Stomach (tissue), 9 donors: ENCODE measurements around the gene KHDRBS2. TPM values are rescaled to one million over a fixed set of nuclear protein-coding genes. Genes with fewer than 3 reads are reported as not detected.

Experiments
- DNase-seq, 2 donors: peaks; one replicate each; pipeline versions ENCODE4 v3.0.0 to v3.0.0-alpha.2; 2013 to 2019
- H3K27ac ChIP-seq, 5 donors: fragments of 200-600 bp in 4 of 5; sonication (generic) in 4 of 5; one replicate each; pipeline ENCODE4 v1.5.1; 2013 to 2019; ENCODE audit warnings: mild to moderate bottlenecking in 1 of 5, moderate library complexity in 1 of 5
- H3K27me3 ChIP-seq, 3 donors: fragments of 200-600 bp; sonication (generic); one replicate each; pipeline ENCODE4 v1.5.1; 2017 to 2019; ENCODE audit warnings: mixed run types in 1 of 3
- H3K36me3 ChIP-seq, 4 donors: fragments of 200-600 bp; sonication (generic); 1 replicate in 3 of 4; 2 replicates in 1 of 4; pipeline ENCODE4 v1.5.1; 2016 to 2019
- H3K4me1 ChIP-seq, 4 donors: fragments of 200-600 bp; sonication (generic); one replicate each; pipeline ENCODE4 v1.5.1; 2016 to 2019
- H3K4me3 ChIP-seq, 4 donors: fragments of 200-600 bp; sonication (generic) in 3 of 4; one replicate each; pipeline ENCODE4 v1.5.1; 2016 to 2019; ENCODE audit warnings: mild to moderate bottlenecking in 1 of 4
- H3K9me3 ChIP-seq, 4 donors: fragments of 200-600 bp; sonication (generic); one replicate each; pipeline ENCODE4 v1.5.1; 2016 to 2019
- CTCF ChIP-seq, 7 experiments: fragments of 450-650 bp in 4 of 7; fragments of 200-600 bp in 3 of 7; sonication (generic) in 3 of 7; IDR thresholded peaks; one replicate each; pipeline ENCODE4 v1.5.1; 2016 to 2019; ENCODE audit warnings: antibody characterized with exemption in 7 of 7, control low read depth in 2 of 7, mild to moderate bottlenecking in 1 of 7
- EP300 ChIP-seq: sonication (generic); formaldehyde crosslinking; IDR thresholded peaks from one replicate; pipeline ENCODE4 v1.6.1; 2017; ENCODE audit warnings: antibody characterized with exemption
- POLR2A ChIP-seq, 4 donors: fragments of 450-650 bp; IDR thresholded peaks; one replicate each; pipeline ENCODE4 v1.6.1; 2016; ENCODE audit warnings: antibody characterized with exemption in 4 of 4, control low read depth in 2 of 4, mild to moderate bottlenecking in 1 of 4, moderate library complexity in 1 of 4
- POLR2AphosphoS5 ChIP-seq, 3 donors: sonication (generic); formaldehyde crosslinking; IDR thresholded peaks; one replicate each; pipeline ENCODE4 v1.6.1; 2016; ENCODE audit warnings: antibody characterized with exemption in 3 of 3
- WGBS, 5 donors: extraction: QIAGEN DNeasy Blood & Tissue Kit in 3 of 5; methylation state at CpG; one replicate each; pipeline versions ENCODE4 v1.1.5 to v1.1.7; 2013 to 2018; 5-methylcytosine and 5-hydroxymethylcytosine counted together
- intact Hi-C: fragments of 100-400 bp; cut with DNase I; formaldehyde crosslinking; loops from one replicate; pipeline ENCODE4 v1.15.1; 2023; ENCODE audit warnings: low total_unique reads
- polyA plus RNA-seq, 3 donors: library from polyadenylated mRNA; stranded (reverse); fragments of 200-250 nt; gene quantifications; one replicate each; pipeline ENCODE4 v1.2.3, GENCODE V29; 2013
- total RNA-seq, 5 donors: library from RNA; depleted of rRNA; stranded (reverse); fragments of >200 nt; gene quantifications; one replicate each; pipeline versions ENCODE4 v1.1.0 to v1.2.3, GENCODE V29; 2014 to 2016
- donor health status: healthy with polysubstance abuse.
- donor health status: Bipolar disorder and iron deficiency.
- donor health status: healthy.

KHDRBS2 gene
- total and polyA plus RNA-seq, 8 donors = 0.45 to 0.87 (median 0.73) TPM; not detected in 5

DNA sequence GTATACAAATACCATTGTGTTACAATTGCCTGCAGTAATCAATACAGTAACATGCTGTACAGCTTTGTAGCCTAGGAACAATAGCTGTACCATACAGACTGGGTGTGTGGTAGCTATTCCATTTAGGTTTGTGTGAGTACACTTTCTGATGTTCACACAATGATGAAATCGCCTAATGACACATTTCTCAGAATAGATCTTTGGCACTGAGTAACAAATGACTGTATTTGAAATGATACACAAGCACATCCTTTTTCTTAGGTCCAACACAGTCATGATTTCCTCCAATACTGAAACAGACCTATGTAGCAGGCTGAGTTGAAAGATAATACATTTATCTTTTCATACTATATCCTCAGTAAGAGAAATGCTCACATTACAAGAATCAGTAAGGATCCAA is 13.9 kb downstream of the KHDRBS2 start:
- no peak overlapping the region for H3K27ac ChIP-seq
- DNase-seq = no peak
- no peaks in the 10 kb centered on the region for H3K36me3 ChIP-seq
- WGBS, 5 donors = 76 to 89% (median 83%) methylated on average over 1 of the region's 1 CpG
- no peak for TF ChIP-seq POLR2AphosphoS5 (IDR thresholded peaks at IDR 0.05)
- no peak for TF ChIP-seq POLR2A (IDR thresholded peaks at IDR 0.05)
- no peak for TF ChIP-seq EP300
- no peak for TF ChIP-seq CTCF (IDR thresholded peaks at IDR 0.05)
- no peak overlapping the region for H3K4me3 ChIP-seq
- no peaks in the 10 kb centered on the region for H3K9me3 ChIP-seq
- intact Hi-C loops = no loop called here
- H3K4me1 ChIP-seq = no peaks in the 10 kb centered on the region
- H3K27me3 ChIP-seq = no peaks in the 10 kb centered on the region

DNA sequence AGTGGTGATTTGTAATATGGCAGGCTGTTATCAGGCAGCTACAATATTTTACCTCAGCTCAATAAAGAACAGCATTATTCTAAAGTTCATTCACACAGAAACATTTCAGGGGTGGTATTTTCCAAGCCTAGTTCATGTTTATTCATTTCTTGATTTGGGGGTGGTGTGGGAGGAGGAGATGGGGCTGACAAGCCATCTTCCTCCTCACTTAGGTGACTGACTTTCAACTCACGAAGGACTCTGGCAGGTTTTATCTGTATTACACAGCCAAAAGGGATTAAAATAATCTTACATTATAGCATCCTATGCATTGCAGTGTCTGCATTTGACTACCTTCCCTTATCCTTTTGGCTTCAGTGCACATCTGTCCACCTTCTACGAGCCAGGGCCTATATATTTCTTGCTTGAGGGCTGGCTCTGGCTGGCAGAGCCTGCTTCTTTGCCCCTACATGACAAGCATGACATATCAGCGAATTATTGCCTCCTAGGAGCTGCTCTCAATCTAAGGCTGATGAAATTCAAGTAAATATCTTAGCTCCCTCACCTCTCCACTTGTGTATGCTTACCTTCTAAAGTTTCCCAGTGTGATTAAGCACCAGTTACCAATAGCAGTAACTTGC is 20.0 kb downstream of the KHDRBS2 start:
- Histone ChIP-seq H3K27me3 (no peaks in the 10 kb centered on the region), H3K9me3 (no peaks in the 10 kb centered on the region), H3K27ac (no peak overlapping the region), H3K4me1 (no peaks in the 10 kb centered on the region), H3K4me3 (no peak overlapping the region), H3K36me3 (no peaks in the 10 kb centered on the region)
- TF ChIP-seq POLR2A (IDR thresholded peaks at IDR 0.05) (no peak), POLR2AphosphoS5 (IDR thresholded peaks at IDR 0.05) (no peak), CTCF (IDR thresholded peaks at IDR 0.05) (no peak), EP300 (no peak)
- 40 to 63% (median 56%) methylated on average over 3 of the region's 3 CpGs for WGBS, 5 donors
- no peak for DNase-seq
- intact Hi-C loops = no loop called here

GRCh38 chr6:62262283-62262682 is 23.7 kb downstream of the KHDRBS2 start:
- no peaks in the 10 kb centered on the region for H3K36me3 ChIP-seq
- H3K27ac ChIP-seq = no peak overlapping the region
- H3K4me1 ChIP-seq = no peaks in the 10 kb centered on the region
- no peaks in the 10 kb centered on the region for H3K27me3 ChIP-seq
- DNase-seq = no peak
- intact Hi-C loops = no loop called here
- WGBS, 5 donors = 70 to 83% (median 77%) methylated on average over 3 of the region's 3 CpGs
- TF ChIP-seq EP300 (no peak), CTCF (IDR thresholded peaks at IDR 0.05) (no peak), POLR2A (IDR thresholded peaks at IDR 0.05) (no peak), POLR2AphosphoS5 (IDR thresholded peaks at IDR 0.05) (no peak)
- no peaks in the 10 kb centered on the region for H3K9me3 ChIP-seq
- no peak overlapping the region for H3K4me3 ChIP-seq

DNA sequence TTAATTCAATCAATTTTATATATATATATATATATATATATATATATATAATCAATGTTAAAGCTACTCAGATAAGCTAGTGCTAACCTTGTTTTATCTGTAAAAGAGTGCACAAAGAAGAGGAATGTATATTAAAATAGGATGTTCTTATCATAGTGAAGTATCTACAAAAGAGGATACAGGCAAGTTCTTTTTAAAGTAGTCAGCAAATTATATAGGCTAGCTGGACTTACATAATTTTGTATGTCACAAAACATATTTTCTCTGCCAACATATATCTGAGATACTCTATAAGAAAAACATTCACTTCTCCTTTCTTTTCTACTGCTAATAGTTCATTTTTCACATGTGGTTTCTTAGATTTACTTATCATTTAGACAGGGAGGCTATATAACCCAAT is 39.9 kb downstream of the KHDRBS2 start:
- intact Hi-C loops = no loop called here
- no peak for DNase-seq
- no peak for TF ChIP-seq EP300
- Histone ChIP-seq H3K27ac (no peak overlapping the region), H3K9me3 (no peaks in the 10 kb centered on the region), H3K27me3 (no peaks in the 10 kb centered on the region), H3K36me3 (no peaks in the 10 kb centered on the region), H3K4me3 (no peak overlapping the region), H3K4me1 (no peaks in the 10 kb centered on the region)

- intact Hi-C loops = no loop called here
- Histone ChIP-seq H3K27ac (no peak overlapping the region), H3K9me3 (peaks cover 0 to 5% (median 2%) of the 10 kb centered on the region in 4 donors), H3K4me3 (no peak overlapping the region), H3K4me1 (no peaks in the 10 kb centered on the region), H3K36me3 (no peaks in the 10 kb centered on the region), H3K27me3 (no peaks in the 10 kb centered on the region)
- WGBS, 5 donors = 81 to 95% (median 88%) methylated on average over 5 of the region's 5 CpGs
- DNase-seq = no peak
- TF ChIP-seq POLR2A (IDR thresholded peaks at IDR 0.05) (no peak), POLR2AphosphoS5 (IDR thresholded peaks at IDR 0.05) (no peak), CTCF (IDR thresholded peaks at IDR 0.05) (no peak), EP300 (no peak)
These were observed 49.2 kb downstream of the KHDRBS2 start for GRCh38 chr6:62236784-62237183.
